Measurements from ENCODE around the gene SPARCL1.
"Not testable (repeated sequence)": the region's sequence is repeated elsewhere in the genome, so short reads cannot be mapped to it uniquely, and the experiment has no call there.

Gene SPARCL1

GRCh38 chr4:87529187-87529586 is at the start of gene SPARCL1:
TSS of gene SPARCL1 (minus strand) at chr4:87529376. CDS start at chr4:87499574, 29,802 bp downstream.
- DNase-seq: no peak

- no peak for DNase-seq
Measured at GRCh38 chr4:87575983-87576382, 46.8 kb upstream of the SPARCL1 start.

DNA sequence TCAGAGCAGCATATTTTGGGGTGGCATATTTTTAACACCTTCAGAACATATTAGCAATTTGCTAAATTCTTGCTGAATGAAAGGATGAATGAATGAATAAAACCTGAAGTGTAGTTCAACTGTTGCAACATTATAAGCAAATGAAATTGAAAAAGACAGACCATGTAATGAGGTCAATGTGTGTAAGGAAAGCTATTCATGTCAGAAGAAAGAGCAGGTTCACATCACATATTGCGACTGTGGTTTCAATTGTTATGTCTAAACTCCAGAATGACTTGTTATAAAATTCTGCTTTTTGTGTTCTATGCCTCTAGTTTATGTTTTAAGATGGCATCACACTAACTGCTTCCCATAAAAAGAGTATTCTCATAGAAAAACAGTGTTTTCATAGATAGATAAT is 46.2 kb upstream of the SPARCL1 start:
- DNase-seq: no peak

DNA sequence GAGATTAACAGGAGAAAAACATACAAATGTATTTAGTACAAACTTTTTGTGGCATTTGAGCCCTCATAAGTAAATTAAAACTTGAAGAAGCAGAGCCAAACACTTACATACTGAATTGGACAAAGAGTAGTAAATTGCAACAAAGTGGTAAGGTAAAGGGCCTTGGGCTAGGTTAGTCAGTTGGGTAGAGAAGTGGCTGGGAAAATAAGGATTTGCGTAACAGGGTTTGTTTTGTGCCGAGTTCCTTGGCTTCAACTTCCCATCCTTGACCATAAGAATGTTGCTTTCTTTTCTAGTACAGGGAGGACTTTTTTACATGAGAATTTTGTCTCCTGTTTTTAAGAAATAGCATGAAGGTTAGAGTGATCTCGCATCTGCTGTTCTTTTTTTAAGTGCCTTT is 45.8 kb upstream of the SPARCL1 start:
- peak; percentile 3 for DNase-seq

DNA sequence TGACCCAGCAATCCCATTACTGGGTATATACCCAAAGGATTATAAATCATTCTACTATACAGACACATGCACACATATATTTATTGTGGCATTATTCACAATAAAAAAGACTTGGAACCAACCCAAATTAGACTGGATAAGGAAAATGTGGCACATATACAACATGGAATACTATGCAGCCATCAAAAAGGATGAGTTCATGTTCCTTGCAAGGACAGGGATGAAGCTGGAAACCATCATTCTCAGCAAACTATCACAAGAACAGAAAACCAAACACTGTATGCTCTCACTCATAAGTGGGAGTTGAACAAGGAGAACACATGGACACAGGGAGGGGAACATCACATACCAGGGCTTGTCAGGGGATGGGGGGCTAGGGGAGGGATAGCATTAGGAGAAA is 45.2 kb upstream of the SPARCL1 start:
- not testable (repeated sequence) for DNase-seq

DNA sequence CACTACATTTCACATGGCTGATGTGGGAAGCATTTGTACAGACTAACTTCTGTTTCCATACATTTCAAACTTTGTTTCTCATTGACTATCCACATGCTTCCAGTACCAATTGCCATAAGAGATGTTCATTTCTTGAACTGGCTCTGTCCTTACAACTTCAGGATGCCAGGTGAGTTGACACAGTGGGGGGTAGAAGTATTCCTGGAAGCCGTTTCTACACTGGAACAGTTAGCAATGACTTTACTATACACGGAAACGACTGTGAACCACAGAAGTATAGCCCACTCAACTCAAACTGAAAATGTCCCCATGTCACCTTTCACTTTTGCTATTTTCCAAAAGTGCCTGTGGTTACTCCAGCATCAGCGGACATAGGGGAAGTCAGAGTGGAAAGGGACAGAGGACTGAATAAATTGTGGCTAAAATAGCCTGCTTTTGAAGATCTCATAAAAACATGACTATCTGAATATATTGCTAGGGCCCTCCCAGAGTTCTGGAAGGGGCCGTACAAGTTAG is 41.2 kb upstream of the SPARCL1 start:
- DNase-seq: no peak

DNA sequence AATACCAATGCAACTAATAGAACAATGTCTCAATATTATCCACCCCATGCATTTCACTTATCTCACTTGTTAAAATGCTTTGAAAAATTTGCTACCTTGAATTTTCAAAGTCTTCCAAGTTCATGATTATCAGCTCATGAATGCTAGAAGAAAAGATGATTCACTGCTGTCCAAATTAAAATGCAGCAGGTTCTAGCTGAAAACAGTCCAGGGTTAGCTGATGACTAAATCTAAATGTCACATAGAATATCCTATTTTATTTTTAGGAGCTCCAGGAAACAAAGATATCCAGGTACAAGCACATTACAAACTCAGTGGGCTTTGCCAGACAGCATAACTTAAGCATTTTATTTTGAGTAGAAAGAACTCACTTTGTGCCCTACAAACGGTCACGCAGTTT is 38.0 kb upstream of the SPARCL1 start:
- DNase-seq: peak; percentile 12

DNA sequence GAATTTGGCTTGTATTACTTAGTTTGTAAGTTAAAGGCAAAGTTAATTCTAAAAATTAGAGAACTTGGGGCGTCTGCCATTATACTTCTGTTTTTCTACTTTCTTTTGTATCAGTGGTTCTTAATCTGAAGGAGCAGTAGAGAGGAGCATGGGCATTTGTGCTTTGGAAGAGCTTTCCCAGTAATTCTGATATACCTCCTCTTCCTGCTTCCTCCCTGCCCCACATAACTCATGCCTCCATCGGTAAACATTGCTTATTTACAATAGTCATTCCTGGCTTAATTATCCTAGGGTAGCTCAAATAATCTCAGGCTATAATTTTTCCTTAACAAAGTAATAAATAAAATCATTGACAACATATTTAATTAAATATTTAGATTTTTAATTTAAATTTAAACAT is 37.1 kb upstream of the SPARCL1 start:
- no peak for DNase-seq

GRCh38 chr4:87565746-87566145 is 36.6 kb upstream of the SPARCL1 start:
- no peak for DNase-seq

DNA sequence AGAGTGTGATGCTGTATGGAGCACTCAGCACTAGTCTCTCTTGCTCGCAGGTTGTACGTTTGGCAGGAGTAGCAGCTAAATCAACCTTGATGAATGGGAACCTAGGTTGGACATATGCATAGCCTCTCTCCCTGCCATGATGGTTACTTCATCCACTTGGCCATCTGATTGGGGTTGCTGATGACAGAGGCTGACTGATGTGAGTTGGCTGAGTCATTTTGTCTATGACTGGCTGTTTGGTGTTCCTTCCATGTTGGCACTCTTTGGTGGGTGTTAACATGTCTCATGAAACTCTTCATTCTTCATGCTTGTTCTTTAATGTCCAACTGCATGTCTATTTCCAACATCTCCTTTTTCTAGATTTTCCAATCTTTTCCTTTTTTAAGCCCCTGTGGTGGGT is 31.6 kb upstream of the SPARCL1 start:
- no peak for DNase-seq

DNA sequence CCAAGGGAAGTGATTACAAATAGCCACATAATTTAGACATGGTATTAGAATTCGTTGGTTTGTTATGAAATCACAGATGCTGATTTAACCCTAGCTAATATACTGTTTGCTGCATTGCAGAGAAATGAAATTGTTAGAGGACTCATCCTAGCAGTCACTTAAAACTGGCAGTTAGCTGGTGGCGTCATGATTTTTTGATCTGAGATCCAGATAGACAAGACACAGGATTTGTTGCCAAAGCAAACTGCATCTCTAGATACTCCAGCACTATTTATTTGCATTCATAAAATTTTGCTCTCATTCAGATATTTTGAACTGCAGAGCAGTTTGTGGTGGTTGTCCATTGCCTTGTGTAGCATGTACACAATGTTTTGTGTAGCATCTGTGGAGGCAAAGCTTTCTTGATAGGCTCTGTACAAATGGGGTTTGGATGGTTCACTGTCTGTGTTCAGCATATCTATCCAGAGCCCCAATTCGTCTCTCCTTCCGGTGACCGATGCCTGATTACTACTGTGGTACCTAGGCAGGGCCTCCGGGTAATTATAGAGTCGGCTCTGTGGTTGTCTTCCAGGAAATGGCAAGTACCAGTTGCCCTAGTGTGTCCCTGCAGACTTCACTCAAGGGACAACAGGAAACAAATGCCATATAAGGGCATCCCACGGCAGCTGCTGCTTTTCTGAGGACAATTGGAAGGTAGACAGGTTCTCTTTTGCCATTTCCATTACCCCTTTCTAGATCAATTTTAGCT is 30.1 kb upstream of the SPARCL1 start:
- no peak for DNase-seq

- DNase-seq: peak; percentile 11
Measured at GRCh38 chr4:87557348-87557747, 28.2 kb upstream of the SPARCL1 start.

- peak; percentile 91 for DNase-seq
Measured at GRCh38 chr4:87555773-87556619, 26.8 kb upstream of the SPARCL1 start.

- no peak for DNase-seq
Measured at GRCh38 chr4:87553182-87553581, 24.0 kb upstream of the SPARCL1 start.

- no peak for DNase-seq
Measured at GRCh38 chr4:87551361-87551760, 22.2 kb upstream of the SPARCL1 start.

GRCh38 chr4:87547016-87547708 is 18.0 kb upstream of the SPARCL1 start:
- DNase-seq: no peak

DNA sequence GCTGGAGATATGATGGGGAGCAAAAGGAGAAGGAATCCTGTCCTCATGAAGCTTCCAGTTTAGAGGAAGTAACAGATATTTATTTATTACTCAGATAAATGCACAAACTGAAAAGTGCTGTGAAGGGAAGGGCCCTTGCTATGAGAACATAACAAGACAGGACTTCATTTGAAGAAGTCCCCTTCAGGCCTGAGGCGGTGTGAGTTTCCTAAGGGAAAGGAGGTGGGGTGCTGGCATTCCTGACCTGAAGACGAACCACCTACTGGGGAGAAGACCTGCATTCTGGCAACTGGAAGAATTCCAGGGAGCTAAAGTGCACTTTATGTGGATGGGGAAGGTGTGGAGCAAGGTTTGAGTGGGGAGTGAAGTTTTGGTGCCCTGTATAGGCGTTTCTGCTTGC is 15.9 kb upstream of the SPARCL1 start:
- DNase-seq: no peak

DNA sequence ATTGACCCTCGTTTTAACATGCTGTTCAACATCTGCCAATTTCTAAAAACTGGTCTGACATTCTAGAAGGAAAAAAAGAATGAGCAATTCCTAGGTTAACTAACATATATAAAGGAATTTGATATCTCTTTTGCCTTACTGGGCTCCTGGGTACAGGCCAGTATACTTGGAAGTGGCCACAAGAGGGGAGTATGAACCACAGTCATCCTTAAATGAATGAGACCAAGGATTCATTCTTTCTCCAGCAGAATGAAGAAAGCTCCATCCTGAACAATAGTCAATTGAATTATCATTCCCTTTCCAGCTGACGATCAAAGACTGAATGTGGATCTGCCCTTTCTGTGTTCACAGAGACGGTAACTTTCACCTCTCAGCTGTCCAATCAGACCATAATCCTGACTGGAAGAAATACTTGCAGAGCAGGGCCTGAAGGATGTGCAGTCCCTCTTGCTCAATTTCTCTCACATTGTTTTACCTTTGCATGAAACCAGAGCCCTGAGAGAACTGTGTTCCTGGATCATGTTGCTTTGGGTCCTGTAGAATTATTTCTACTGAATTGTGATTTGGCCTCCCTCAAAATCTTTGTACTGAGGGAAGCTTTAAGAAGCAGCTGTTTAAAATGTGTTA is 14.8 kb upstream of the SPARCL1 start:
- peak; percentile 22 for DNase-seq

GRCh38 chr4:87542734-87543312 is 13.6 kb upstream of the SPARCL1 start:
- no peak for DNase-seq

DNA sequence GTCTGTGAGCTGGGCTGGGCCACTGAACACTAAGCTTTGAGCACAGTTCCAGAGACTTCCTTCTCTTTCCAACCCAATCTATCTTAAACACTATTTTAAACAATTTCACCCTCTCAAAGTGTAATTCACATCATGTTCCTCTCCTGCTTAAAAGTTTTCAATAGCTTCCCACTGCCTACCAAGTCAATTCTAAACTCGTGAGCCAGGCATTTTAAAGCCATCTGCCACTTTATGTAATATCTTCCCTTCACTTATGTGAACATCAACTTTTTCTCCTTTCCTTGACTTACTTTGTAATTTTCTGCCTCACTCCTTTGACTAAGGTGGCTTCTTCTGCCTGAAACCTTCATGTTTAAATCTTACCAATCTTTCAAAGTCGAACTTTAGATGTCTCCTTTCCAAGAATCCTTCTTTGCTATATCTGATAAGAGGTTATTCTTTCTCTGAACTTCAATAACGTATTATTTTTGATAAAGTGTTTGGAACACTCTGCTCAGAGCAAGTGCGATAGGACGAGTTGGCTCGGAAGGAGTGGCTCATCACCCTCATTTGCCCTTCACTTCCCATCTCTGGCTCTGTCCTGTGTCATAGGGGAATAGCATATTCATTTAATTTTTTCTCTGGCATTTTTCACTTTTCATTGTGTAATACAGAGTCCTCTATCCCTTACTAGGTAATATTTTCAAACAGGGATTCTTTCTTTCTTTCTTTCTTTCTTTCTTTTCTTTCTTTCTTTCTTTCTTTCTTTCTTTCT is 13.0 kb upstream of the SPARCL1 start:
- DNase-seq: no peak

DNA sequence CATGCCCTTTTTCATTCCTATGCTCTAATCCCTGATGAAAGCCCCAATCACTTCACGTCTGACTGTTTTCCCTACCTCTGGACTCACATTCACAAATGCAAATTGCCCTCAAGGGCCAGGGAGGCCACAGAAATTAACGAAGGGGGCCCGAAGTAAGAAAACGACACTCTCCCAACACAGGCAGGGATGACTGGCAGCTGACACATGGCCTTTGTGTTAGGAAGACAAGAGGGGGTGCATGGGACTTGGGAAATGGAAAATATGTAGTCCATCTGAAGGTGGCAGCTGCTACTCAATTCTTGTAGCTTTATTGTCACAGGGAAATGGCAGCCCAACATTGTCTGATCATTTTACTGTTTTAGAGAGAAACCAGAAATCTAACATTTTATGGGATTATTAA is 12.3 kb upstream of the SPARCL1 start:
- no peak for DNase-seq

Measured in NCI-H226 (cell line).